Measurements from ENCODE around the gene SRGAP3.

Gene SRGAP3

DNA sequence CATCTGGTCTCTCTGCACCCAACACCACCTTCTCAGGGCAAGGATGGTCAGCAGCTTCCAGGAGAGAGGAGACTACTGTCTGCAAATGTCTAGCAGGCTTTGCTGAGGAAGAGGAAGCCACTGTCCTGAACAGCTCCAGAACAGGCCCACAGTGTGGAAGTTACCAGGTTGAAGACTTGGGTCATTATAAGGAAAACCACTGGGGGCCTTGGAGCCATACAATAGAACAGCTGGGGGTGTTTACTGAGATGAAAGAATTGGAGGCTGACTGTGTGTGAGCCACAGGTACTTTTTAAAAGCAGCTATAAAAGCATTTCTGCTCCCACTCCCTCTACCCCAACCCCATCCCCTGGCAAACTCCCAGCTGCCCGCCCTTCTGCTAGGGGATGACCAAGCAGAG, 24.2 kb downstream of the SRGAP3 start:
- DNase-seq (ENCODE audit: low read depth) = no peak

DNA sequence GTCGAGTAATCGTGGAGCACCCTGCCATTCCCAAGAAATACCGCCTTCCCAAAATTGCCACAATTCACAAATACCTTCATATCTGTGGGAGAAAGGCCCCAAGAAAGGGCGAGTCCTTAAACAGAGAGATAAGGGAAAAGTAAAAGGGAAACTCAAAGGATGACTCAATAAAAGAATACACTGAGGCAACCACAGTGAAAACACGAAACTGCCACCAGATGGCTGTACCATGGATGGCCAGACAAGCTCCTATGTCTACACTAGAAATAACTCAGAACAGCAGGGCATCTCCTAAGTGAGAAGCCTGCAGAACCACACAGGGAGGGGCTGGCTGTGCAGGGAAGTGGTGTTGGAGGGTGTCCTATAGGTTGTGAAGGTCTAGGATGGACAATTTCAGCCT, 25.0 kb downstream of the SRGAP3 start:
- no peak for DNase-seq (ENCODE audit: low read depth)

DNA sequence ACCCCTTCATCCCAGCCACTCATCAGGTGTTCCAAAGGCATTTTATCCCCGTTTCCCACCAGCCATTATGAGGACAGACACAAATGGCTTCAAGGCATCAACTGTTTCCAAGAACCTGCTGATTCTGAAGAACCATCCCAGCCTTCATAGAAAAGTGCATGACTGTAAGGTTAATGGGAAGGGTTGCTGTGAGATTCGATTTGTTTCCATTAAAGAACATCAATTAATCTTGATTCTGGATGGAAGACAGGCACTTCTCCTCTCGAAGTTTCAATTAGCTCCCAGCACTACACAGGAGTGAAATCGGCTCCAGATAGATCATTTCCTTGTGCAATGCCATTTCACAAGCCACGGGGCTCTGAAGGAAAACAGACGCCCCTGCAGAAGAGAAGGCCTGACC, 25.8 kb downstream of the SRGAP3 start:
- DNase-seq (ENCODE audit: low read depth) = no peak

DNA sequence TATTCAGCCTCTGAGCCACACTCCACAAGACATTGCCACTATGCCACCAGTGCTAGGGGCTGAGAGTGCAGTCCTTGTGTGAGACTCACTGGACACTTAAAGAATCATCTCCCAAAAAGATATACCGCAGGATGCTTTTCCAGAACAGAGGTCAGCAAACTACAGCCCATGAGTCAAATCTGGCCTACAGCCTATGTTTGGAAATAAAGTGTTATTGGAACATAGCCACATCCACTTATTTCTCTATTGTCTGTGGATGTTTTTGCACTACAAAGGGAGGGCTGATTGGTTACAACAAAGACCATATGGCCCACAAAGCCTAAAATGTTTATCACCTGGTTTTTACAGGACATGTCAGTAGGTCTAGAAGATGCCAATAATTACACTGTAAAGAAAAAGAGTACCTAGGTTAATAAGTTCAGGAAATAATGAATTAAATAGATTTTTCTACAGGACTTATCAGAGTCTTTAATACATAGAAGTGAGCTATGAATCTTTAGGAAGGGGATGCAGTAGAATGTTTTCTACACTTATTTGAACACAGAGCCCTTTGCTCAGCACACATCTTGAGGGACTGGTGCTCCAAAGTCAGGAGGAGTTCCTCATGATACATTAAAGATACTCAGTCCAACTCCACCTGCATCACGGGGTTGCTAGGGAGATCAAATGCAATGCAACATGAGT, 26.3 kb downstream of the SRGAP3 start:
- no peak for DNase-seq (ENCODE audit: low read depth)

DNA sequence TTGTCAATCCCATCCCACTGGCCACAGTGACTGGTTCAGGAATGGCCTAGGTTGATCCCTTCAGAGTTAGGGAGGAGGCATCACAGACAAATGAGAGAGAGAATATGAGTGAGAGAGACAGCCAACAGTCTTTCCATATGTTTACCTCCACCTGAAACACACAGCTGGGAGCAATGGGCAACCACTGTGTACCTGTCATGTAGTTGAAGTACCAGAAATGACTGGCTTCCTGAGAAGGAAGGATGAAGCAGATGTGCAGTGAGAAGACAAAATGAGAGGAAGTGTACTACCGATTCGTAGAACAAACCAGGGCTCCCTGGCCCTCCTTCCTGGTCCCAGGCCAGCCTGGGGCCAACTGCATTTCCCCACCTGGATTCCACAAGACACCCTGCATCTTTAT, 27.4 kb downstream of the SRGAP3 start:
- DNase-seq (ENCODE audit: low read depth) = no peak

DNA sequence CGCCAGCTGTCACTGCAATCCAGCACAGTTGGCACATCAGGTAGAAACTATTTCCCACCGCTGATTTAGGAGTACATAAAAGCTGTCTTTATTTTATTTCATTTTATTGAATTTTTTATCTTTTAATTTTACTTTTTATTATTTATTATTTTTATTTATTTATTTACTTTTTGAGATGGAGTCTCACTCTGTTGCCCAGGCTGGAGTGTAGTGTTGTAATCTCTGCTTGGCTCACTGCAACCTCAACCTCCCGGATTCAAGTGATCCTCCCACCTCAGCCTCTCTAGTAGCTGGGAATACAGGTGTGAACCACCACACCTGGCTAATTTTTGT, 31.0 kb downstream of the SRGAP3 start:
- DNase-seq (ENCODE audit: low read depth) = no peak

DNA sequence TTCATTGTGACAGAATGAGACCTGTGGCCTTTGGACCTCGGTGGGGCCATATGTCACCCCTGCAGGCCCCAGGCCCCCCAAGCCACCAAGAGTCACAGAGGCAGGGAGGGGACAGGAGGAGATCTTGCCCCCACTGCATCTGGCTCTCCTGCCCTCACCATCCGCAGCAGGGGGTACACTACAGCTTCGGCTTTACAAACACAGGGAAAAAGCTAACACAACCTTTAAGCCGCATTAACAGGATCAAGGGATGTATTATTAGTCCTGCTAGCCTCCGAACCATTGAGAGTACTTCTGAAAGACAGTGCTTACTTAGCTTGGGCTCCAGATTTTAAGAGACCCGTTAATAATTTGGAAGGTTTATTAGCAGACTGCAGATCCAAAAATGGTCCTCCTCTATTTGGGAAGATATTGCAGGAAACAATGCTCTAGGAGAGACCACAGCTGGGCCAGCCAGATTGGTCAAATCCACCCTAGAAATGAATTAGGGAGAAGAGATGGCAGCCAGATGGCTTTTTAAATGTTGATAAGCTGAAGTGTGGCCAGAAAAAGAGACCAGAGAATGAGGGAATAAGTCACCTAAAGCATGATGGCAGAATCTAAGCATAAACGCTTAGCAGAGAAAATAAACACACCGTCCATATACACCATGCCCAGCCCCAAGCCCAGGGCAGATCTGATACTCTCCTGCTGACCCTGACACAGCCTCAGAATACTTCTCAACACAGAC, 31.5 kb downstream of the SRGAP3 start:
- DNase-seq (ENCODE audit: low read depth) = no peak

DNA sequence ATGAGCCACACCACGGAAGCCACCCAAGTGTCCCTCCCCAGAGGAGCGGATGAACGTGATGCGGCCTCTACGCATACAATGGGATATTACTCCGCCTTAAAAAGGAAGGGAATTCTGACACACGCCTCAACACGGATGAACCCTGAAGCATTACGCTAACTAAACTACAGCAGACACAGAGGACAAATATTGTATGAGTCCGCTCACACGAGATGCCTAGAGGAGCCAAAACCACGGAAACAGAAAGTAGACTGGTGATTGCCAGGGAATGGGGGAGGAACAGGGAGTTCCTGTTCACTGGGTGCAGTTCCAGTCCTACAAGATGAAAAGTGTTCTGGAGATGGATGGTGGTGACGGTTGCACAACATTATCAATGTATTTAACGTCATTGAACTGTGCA, 32.7 kb downstream of the SRGAP3 start:
- DNase-seq (ENCODE audit: low read depth) = no peak

DNA sequence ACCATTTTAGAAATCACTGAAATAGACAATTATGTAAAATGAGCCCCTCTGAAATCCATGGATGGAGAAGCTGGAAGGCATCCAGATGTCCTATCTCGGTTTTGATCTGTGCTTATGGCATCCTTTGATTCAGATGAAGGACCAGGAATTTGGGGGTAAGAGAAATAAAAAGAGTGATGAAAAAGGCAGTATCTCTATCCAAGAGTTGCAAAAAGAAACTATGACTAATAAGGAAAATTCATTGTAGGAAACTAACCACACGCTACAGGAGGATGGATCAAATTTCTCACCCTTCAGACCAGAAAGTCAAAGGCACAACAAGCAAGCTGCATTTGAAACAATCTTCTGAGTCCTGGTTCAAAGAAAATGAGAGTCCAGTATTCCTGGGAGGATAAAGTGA, 34.8 kb downstream of the SRGAP3 start:
- no peak for DNase-seq (ENCODE audit: low read depth)

DNA sequence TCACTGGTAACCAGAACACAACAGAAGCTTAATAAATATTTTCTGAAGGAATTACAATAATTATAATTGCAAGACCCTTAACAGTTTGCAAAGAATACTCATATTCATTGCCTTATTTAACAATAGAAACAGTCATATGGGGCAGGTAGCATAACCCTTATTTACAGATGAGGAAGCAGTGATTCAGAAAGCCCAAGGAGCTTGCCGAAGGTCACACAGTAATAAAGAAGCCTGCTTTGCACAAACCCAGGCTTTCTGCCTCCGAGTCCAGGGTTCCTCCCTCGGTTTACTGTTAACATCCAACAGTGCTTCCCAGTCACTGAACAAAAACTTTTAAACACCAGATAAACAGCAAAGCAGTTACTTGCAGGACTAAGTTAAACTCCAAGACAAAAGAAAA, 35.3 kb downstream of the SRGAP3 start:
- no peak for DNase-seq (ENCODE audit: low read depth)

DNA sequence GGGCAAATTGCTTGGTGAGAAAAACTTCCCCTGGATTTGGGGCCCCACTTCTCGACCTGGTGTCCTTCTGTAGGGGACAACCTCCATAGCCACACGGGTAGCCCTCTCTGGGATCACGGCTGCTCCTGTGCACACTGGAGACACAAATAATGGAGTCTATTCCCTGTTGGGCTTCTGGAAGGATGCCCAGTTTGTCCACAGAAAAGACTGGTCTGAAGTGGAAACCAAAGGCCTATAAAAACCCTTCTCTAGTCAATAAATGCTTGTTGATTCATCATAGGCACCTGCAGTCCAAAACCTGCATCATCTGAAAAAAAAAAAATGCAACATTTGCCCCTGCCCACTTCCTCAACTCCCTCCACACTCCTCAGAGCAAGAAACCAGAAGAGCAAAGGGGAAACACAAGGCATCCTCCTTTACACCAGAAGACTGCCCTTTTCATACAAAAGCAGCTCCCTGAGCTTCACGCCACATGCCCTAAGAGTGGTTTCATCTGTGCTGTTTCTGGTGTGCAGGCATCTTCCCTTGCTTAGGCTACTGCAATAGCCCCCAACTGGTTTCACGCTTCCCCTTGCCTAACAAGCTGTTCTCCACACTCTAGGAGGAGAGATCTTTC, 36.3 kb downstream of the SRGAP3 start:
- DNase-seq (ENCODE audit: low read depth) = no peak

DNA sequence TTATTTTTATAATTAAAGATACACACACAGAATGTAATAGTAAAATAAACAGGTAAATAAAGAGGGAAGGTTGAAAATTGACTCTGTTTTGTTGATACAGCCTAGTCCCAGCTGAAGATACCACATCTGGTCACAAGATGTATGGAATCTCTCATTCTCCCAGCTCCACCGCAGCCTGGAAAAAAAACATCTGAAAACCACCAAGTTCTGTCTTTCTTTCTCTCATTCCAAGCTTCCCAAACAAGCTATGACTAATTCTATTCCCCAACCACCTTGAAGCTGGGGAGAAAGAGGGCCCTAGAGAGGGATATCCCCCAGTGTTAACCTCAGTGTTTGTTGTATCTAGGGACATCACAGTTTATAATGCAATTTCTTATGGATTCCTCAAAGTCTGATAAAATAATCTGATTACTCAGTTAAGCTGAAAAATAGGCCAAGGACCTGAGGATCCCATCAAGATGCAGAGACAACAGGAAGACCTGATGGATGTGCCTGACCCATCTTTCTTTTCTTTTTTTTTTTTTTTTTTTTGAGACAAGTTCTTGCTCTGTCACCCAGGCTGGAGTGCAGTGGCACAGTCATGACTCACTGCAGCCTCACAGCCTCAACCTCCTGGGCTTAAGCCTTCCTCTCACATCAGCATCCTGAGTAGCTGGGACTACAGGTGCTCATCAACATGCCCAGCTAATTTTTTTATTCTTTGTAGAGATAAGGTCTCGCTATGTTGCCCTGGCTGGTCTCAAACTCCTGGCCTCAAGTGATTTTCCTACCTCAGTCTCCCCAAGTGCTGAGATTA, 38.1 kb downstream of the SRGAP3 start:
- DNase-seq (ENCODE audit: low read depth) = no peak

DNA sequence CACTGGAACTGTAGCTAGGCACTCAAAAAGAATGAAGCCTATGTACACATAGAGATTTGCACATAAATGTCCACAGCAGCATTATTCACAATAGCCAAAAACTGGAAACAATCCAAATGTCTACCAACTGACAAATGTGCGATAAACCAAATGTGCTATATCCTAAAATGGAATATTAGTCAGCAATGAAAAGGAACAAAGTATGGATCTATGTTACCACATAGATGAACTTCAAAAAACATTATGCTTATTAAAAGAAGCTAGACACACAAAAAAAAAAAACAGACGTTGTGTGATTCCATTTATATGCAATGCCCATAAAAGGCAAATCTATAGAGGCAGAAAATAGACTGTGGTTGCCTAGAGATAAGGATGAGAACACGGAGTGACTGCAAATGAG, 39.7 kb downstream of the SRGAP3 start:
- no peak for DNase-seq (ENCODE audit: low read depth)

DNA sequence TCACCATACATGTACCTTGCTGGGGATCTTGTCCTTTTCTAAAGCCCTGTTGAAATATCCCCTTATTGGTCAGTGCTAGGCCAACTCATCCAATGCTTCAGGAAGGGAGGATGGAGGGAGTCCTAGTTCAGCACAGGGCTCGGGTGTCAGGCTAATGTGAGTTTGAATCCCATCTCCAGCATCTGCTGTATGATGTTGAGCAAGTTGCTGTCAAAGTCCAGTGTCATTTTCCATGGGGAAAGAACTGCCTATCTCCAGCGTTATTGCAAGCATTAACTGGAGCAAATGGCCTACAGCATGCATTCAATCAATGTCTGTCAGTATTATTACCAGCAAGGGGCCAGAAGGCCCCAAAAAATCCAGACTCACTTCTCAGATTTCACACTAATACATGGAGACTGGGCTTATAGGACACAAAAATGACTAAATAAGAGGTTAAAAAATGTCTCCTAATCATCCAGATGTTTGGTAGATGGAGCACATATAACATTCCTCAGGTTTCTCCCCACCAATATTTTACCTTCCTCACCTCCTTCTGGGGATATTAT, 40.8 kb downstream of the SRGAP3 start:
- no peak for DNase-seq (ENCODE audit: low read depth)

DNA sequence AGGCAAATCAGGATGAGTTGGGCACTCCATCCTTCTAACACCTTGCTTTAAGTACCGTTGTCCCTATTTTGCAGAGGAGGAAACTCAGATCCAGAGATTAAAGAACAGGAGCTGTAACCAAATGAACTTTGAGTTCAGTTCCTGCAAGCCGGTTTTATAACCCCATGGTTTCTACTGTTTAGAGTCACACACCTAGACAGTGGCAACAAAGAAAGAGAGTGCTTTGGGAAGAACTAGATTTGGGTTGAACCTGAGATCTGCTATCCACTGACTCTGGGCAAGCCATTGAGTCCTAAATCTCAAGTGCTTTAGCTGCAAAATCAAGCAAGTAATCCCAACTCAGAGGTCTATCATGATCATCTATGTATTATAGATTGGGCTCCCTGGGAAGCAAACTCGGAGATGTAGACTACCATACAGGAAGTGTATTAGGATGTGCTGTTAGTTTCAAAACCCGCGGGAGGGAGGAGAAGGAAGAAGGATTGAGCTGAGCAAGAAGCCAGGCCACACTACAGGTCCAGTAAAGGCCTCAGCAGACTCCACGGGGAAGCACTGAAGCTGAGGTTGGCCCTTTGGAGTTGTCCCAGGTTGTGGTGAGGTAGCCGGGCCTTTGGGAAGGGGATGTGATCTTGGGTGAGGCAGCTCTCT, 42.2 kb downstream of the SRGAP3 start:
- no peak for DNase-seq (ENCODE audit: low read depth)

DNA sequence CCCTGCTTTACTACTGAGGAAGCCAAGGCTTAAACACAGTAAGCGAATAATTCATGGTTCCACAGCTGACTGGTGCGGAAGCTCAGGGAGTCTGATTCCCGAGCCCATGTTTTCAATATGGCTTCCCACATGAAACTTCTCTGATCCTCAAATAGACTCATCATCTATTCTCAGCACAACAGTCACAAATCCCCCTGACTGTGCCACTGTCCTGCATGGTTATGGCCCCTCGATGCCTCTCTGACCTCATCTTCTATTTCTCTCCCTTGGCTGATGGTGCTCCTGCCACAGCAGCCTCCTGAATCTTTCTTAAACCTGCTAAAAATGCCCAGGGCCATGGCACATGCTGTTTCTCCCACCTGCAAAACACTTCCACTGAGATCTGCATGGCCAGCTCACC, 43.2 kb downstream of the SRGAP3 start:
- DNase-seq (ENCODE audit: low read depth) = no peak

DNA sequence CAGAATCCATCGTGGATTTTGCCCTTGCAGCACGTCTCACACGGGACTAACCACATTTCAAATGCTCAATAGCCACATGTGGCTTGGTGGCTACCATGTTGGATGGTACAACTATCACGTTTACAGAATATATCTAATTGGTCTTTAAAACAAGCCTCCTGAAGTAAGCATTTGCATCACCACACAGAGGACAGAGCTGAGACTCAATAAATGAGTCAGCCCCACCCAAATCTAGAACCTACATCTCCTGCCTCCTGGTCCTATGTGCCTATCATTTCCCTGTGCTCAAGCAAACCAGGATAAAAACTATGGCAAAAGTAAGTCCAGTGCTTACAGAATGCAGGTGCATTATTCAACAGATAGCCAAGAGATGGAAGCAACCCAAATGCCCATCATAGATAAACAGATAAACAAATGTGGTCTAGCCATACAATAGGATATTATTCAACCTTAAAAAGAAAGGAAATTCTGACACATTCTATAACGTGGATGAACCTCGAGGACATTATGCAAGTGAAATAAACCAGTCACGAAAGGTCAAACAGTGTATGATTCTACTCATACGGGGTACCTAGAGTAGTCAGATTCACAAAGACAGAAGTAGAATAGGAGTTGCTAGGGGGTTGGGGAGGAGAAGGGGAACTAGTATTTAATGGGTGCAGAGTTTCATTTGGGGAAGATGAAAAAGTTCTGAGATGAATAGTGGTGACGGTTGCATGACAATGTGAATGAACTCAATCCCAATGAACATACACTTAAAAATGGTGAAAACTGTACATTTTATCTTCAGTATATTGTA, 43.9 kb downstream of the SRGAP3 start:
- DNase-seq (ENCODE audit: low read depth) = no peak

DNA sequence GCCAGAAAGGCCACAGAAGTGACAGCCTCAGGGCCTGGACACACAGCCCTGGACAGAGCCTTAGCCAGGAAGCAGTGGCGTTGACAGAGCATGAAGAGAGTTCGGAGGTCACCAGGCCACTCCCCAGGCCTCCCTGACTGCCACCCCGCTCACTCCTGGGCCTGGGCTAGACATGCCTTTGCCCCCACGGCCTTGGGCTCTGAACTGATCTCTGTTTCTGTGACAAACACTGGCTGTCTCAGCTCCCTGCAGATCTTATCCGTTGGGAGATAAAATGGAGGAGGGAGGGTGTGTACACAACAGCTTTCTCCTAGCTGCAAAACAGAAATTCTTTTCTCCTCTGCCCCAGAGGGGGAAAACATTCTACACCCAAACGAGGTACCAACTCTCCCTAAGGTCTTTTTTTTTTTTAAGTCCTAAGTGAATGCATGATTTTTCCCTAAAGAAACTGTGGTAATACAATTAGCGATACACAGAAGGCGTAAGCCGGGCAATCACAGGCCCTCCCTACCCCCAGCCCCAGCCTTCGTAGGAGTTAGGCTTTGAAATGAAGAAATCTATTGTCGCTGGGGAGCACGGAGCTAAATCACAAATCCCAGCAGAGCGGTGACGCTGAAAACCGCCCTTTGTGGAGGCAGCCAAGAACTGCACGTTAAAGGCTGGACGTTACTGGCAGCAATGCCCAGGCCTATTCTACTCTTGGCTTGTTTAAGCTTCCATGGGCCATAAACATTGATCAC, 45.0 kb downstream of the SRGAP3 start:
- DNase-seq (ENCODE audit: low read depth) = no peak

DNA sequence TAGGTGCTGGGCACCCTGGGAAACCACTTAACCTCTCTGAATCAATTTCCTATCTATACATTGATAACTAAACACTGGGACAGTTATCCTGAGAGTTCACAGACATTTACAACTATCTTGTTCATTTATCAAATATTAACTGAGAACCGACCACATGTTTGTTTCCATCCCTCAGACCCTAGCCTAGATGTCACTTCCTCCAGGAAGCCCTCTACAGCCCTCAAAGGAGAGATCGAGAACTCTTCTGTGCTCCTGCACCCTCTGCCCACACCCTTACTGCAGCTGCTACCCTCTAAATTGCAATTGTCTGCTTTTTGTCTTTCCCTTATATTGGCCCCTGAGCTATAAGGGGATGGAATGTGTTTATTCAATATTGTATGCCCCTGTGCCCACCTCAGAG, 46.1 kb downstream of the SRGAP3 start:
- DNase-seq (ENCODE audit: low read depth) = no peak

DNA sequence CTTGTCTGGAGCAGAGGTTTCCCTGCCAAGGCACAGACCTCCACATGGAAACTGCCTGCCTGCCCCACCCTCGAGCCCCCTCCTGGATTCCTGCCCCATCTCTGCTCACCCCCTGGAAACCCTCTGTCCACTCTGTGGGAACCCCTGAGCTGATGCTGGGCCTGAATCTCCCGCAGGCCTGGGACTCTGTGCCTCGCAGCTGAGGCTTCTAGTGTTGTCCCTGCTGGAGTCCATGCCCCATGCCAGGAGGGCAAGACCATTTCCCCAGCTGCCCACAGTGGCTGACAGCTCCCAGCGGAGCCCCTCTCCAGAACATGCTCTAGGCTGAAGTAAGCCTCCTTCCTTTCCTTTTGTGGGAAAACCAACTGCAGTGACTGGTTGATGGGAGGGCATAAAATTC, 46.9 kb downstream of the SRGAP3 start:
- no peak for DNase-seq (ENCODE audit: low read depth)

All from T follicular helper cell (primary cell).